HG02588 (cell line): ENCODE measurements around the gene MFAP1.
"Not testable (repeated sequence)": the region's sequence is repeated elsewhere in the genome, so short reads cannot be mapped to it uniquely, and the experiment has no call there.

Source experiments
- ATAC-seq: cut with Tn5 transposase; IDR thresholded peaks from one replicate; pipeline ENCODE4 v1.9.1; 2021; ENCODE audit warnings: mild to moderate bottlenecking, moderate library complexity; ENCODE audit not compliant: unreplicated experiment

MFAP1 gene

GRCh38 chr15:43824302-43825246 is at the start of gene MFAP1:
MFAP1 (minus strand) TSS chr15:43824690; CDS start chr15:43824569, 121 bp downstream.
- ATAC-seq: peak; percentile 78

GRCh38 chr15:43873651-43874050 is 49.2 kb upstream of the MFAP1 start:
- ATAC-seq: no peak

GRCh38 chr15:43872416-43873020 is 48.0 kb upstream of the MFAP1 start:
- ATAC-seq: no peak

GRCh38 chr15:43871835-43872234 is 47.3 kb upstream of the MFAP1 start:
- ATAC-seq: no peak

- no peak for ATAC-seq
These were observed 43.9 kb upstream of the MFAP1 start for GRCh38 chr15:43868406-43868805.

- ATAC-seq: no peak
These were observed 42.6 kb upstream of the MFAP1 start for GRCh38 chr15:43867096-43867495.

- ATAC-seq: not testable (repeated sequence)
These were observed 42.1 kb upstream of the MFAP1 start for GRCh38 chr15:43866636-43867035.

- ATAC-seq: no peak
These were observed 35.1 kb upstream of the MFAP1 start for GRCh38 chr15:43859546-43859945.

GRCh38 chr15:43854801-43855200 is 30.3 kb upstream of the MFAP1 start:
- no peak for ATAC-seq

- ATAC-seq: no peak
These were observed 28.1 kb upstream of the MFAP1 start for GRCh38 chr15:43852607-43853006.

- ATAC-seq: no peak
These were observed 26.8 kb upstream of the MFAP1 start for GRCh38 chr15:43851251-43851650.

GRCh38 chr15:43845421-43845820 is 20.9 kb upstream of the MFAP1 start:
- no peak for ATAC-seq

- not testable (repeated sequence) for ATAC-seq
These were observed 8.0 kb upstream of the MFAP1 start for GRCh38 chr15:43832485-43832884.

GRCh38 chr15:43831519-43832052 is 7.1 kb upstream of the MFAP1 start:
- not testable (repeated sequence) for ATAC-seq

- ATAC-seq: not testable (repeated sequence)
These were observed 6.3 kb upstream of the MFAP1 start for GRCh38 chr15:43830691-43831275.

- ATAC-seq: not testable (repeated sequence)
These were observed 5.6 kb upstream of the MFAP1 start for GRCh38 chr15:43829951-43830540.

GRCh38 chr15:43828061-43828657 is 3.7 kb upstream of the MFAP1 start:
- no peak for ATAC-seq

- peak; percentile 54 for ATAC-seq
These were observed 2.2 kb upstream of the MFAP1 start, which contains the start of gene WDR76 for GRCh38 chr15:43826508-43827341. WDR76 (plus strand) TSS chr15:43827002; CDS start chr15:43827033, 31 bp downstream.

GRCh38 chr15:43826029-43826507 is 1.6 kb upstream of the MFAP1 start:
- no peak for ATAC-seq
